ENCODE results near the gene ZNF333. TPM values are rescaled to one million over a fixed set of nuclear protein-coding genes. Genes with fewer than 3 reads are reported as not detected.

The ZNF333 gene
- total RNA-seq, 3 donors from 2014 or later: 8.7 to 25.9 (median 10.7) TPM

DNA sequence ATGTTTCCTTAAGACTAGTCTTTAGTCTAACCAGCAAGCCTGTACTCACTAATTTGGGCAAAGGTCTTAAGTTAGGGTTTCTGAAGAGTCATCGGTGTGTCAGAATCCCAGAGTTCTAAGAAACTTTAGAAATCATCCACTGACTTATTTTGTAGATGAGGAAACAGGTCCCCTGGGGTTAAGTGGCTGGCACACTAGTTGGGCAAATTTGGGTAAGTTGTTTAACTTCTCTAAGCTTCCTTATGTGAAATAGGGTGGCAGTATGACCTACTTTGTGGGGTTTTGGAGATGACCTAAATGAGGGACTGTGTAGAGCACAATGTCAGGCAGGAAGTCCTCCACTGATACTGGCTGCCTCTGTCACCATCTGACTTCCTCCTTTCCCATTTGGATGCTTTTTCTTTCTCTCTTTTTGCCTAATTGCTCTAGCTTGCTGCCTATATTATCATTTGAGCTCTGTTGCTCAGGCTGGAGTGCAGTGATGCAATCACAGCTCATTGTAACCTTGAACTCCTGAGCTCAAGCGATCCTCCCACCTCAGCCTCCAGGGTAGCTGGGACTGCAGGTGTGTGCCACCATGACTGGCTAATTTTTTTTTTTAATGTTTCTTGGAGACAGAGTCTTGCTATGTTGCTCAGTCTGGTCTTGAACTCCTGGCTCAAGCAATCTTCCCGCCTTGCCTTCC lies 17.5 kb upstream of the ZNF333 start:
- Histone ChIP-seq H3K9me3 (no peaks in the 10 kb centered on the region), H3K4me3 (no peak overlapping the region), H3K4me1 (ENCODE audit: low read depth) (no peaks in the 10 kb centered on the region), H3K36me3 (ENCODE audit: low read depth) (no peaks in the 10 kb centered on the region)
- TF ChIP-seq, protein P1, sequence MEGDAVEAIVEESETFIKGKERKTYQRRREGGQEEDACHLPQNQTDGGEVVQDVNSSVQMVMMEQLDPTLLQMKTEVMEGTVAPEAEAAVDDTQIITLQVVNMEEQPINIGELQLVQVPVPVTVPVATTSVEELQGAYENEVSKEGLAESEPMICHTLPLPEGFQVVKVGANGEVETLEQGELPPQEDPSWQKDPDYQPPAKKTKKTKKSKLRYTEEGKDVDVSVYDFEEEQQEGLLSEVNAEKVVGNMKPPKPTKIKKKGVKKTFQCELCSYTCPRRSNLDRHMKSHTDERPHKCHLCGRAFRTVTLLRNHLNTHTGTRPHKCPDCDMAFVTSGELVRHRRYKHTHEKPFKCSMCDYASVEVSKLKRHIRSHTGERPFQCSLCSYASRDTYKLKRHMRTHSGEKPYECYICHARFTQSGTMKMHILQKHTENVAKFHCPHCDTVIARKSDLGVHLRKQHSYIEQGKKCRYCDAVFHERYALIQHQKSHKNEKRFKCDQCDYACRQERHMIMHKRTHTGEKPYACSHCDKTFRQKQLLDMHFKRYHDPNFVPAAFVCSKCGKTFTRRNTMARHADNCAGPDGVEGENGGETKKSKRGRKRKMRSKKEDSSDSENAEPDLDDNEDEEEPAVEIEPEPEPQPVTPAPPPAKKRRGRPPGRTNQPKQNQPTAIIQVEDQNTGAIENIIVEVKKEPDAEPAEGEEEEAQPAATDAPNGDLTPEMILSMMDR (IDR thresholded peaks at IDR 0.05): no peak
- intact Hi-C loops (cut with DNase I, micrococcal nuclease): no loop called here
- DNase-seq: no peak
- ATAC-seq: peak; percentile 21

DNA sequence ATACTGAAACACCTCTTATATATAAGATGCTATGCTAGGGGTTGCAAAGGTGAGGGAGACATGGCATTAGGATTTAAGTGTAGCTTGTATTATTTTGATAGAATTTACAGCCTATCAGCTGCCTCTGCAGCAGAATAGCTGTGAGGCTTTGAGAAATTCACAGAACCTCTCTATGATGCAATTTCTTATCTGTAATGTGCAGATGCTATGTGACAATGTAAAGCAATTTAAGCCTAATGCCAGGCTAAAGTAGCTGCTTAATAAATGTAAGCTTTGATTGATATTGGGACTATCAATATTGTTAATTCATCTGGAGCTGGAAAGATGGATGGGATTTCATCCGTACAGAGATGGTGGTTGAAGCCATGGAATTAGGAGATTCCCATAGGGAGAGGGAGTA lies 16.8 kb upstream of the ZNF333 start:
- H3K4me1 ChIP-seq (ENCODE audit: low read depth): no peaks in the 10 kb centered on the region
- ATAC-seq (no peak), DNase-seq (no peak)
- H3K36me3 ChIP-seq (ENCODE audit: low read depth): no peaks in the 10 kb centered on the region
- TF ChIP-seq, protein P1 (IDR thresholded peaks at IDR 0.05): no peak
- intact Hi-C loops (cut with DNase I, micrococcal nuclease): no loop called here
- no peaks in the 10 kb centered on the region for H3K9me3 ChIP-seq
- no peak overlapping the region for H3K4me3 ChIP-seq

DNA sequence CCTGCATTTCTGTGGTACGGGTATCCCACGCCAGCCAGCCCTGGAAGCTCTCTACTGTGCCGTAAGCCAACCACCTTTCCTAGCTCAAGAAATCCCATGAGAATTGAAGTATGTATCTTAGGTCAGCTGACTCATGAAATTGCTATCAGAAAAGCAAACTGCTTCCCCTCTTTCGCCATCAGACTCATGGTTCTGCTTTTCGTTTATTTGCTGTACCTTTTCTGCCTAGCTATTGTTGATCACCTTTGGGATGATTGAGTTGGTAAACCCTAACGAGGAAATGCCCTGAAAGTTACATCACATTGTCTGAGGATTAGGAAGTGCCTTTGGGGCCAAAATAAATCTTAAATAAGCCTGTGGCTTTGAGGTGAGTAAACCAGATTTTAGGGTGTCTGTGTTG lies 15.1 kb upstream of the ZNF333 start, which contains the start of gene ADGRE3:
TSS of gene ADGRE3 (minus strand) at position 81 of the 400 bp plus-strand sequence. CDS start at position 7, 74 bp downstream.
- ATAC-seq (no peak), DNase-seq (no peak)
- TF ChIP-seq, protein P1 (IDR thresholded peaks at IDR 0.05): no peak
- Histone ChIP-seq H3K4me3 (no peak within 1 kb of the TSS), H3K4me1 (ENCODE audit: low read depth) (no peaks in the 10 kb centered on the region), H3K9me3 (no peaks in the 10 kb centered on the region), H3K36me3 (ENCODE audit: low read depth) (no peaks in the 10 kb centered on the region)
- intact Hi-C loops (cut with DNase I, micrococcal nuclease): no loop called here

DNA sequence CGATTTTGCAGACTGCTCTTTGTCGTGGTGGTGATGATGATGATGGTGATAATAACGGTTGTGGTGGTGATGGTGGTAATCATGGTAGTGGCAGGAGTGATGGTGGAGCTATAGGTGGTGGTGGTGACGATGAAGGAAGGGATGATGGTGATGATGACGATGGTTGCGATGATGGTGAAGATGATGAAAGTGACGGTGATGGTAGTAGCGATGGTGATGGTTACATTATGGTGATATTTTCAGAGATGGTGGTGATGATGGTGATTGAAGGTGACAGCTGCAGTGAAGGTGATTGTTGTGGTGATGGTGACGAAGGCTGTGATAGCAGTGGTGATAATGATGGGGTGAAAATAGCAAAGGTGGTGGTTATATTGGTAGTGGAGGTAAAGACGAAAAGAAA lies 13.1 kb upstream of the ZNF333 start:
- DNase-seq: no peak
- ATAC-seq: no peak
- TF ChIP-seq, protein P1 (IDR thresholded peaks at IDR 0.05): no peak
- no peak overlapping the region for H3K4me3 ChIP-seq
- H3K9me3 ChIP-seq: no peaks in the 10 kb centered on the region
- H3K4me1 ChIP-seq (ENCODE audit: low read depth): no peaks in the 10 kb centered on the region
- no peaks in the 10 kb centered on the region for H3K36me3 ChIP-seq (ENCODE audit: low read depth)
- intact Hi-C loops (cut with DNase I, micrococcal nuclease): no loop called here

DNA sequence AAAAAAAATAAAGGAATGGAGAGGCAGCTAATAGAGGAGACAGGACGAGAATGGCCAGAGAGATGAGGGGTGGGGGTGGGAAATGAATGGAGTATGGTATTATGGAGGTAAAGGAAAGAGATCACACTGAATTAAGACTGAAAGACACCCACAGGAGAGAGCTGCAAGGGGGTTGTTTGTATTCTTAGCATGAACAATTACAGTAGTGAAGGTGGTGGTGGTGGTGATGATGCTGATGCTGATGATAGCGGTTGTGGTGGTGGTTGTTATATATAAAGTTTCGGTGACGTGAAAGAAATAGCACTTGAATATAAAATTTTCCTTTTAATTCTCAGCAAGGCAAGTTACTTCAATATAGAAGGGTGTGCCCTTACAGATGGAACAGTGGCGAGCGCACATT lies 12.4 kb upstream of the ZNF333 start:
- DNase-seq (no peak), ATAC-seq (no peak)
- no peaks in the 10 kb centered on the region for H3K4me1 ChIP-seq (ENCODE audit: low read depth)
- H3K9me3 ChIP-seq: no peaks in the 10 kb centered on the region
- no peaks in the 10 kb centered on the region for H3K36me3 ChIP-seq (ENCODE audit: low read depth)
- H3K4me3 ChIP-seq: no peak overlapping the region
- TF ChIP-seq, protein P1 (IDR thresholded peaks at IDR 0.05): no peak
- intact Hi-C loops (cut with DNase I, micrococcal nuclease): no loop called here

Measured in mucosa of descending colon (tissue), 3 donors.